ENCODE results near the gene SGIP1. TPM values are rescaled to one million over a fixed set of nuclear protein-coding genes. Genes with fewer than 3 reads are reported as not detected.

The SGIP1 gene
- total and polyA plus RNA-seq, 2 experiments from 2014 or later, result 3.3 to 8.8 TPM

DNA sequence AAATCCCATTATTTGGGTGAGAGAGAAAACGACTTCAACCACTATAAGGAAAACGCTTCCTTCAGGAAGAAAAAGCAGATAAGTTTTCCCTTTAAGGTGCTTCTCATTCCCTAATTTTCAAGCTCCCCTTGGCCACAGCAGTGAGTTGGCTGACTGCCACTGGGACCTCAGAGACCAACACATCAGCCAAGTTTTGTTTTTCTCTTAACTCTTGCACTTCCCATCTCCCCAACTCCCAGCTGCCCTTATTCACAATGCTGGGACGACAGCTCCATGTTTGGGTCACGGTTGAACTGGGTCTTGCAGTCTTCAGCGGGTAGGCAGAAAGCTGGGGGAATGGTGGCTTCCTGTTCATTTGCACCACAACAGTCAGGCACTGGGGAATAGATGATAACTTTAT is 18.9 kb downstream of the SGIP1 start:
- no peaks in the 10 kb centered on the region for H3K9me3 ChIP-seq (ENCODE audit: low read depth)
- H3K4me3 ChIP-seq, result no peak overlapping the region
- H3K27ac ChIP-seq, result no peak overlapping the region
- peak; percentile 4 for TF ChIP-seq CTCF (IDR thresholded peaks at IDR 0.05; ENCODE audit: low read depth, low read length)
- H3K36me3 ChIP-seq, result no peaks in the 10 kb centered on the region
- DNase-seq (ENCODE audit: low read depth in 1 of 2, low spot score in 1 of 2), result peak in 1 of 2 donors; percentile 74
- H3K27me3 ChIP-seq, result no peaks in the 10 kb centered on the region
- no peaks in the 10 kb centered on the region for H3K4me1 ChIP-seq (ENCODE audit: low read depth)

DNA sequence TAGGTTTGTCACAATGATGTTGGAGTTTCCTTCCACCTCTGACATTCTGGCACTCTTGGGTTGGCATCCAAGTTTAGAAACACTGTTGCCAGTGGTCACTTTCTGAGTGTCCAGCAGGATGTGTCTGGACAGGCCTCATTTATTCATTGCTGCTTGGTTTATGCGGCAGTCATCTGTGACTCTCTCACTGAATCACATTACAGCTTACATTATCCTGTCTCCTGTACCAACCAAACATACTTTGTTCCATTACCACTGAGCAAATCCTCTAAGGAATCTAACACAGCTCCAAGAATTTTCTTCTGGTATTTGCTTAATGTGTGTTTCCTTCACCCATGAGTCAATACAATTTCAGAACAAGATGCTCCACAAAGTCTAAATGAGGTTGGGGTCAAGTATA is 19.9 kb downstream of the SGIP1 start:
- TF ChIP-seq CTCF (IDR thresholded peaks at IDR 0.05; ENCODE audit: low read depth, low read length), result no peak
- Histone ChIP-seq H3K27ac (no peak overlapping the region), H3K9me3 (ENCODE audit: low read depth) (no peaks in the 10 kb centered on the region), H3K4me3 (no peak overlapping the region), H3K36me3 (no peaks in the 10 kb centered on the region), H3K4me1 (ENCODE audit: low read depth) (no peaks in the 10 kb centered on the region), H3K27me3 (no peaks in the 10 kb centered on the region)
- no peak for DNase-seq (ENCODE audit: low read depth in 1 of 2, low spot score in 1 of 2)

DNA sequence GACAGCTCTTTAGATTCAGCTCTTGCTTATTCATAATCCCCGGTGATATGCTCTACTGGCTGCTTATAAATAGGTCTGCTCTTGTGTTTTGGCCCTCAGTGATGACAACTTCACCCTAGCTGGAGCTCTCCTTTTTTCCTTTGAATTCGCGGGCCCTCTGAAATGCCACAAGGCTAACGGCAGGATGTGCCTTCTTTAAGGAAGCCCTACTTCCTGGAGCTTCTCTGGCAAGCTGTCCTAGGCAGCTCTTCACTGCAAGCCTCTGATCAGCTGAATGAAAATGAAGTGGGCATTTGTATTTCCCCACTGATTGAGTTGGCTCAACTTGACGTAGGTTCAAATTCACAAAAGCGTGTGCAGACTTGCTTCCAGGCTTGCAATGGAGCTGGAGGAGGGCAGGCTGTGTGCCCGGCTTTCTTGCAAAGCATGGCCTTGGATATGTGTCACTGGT is 22.2 kb downstream of the SGIP1 start:
- H3K4me3 ChIP-seq, result no peak overlapping the region
- H3K9me3 ChIP-seq (ENCODE audit: low read depth), result no peaks in the 10 kb centered on the region
- no peaks in the 10 kb centered on the region for H3K27me3 ChIP-seq
- H3K4me1 ChIP-seq (ENCODE audit: low read depth), result peaks cover 13% of the 10 kb centered on the region
- H3K27ac ChIP-seq, result no peak overlapping the region
- no peak for TF ChIP-seq CTCF (IDR thresholded peaks at IDR 0.05; ENCODE audit: low read depth, low read length)
- no peak for DNase-seq (ENCODE audit: low read depth in 1 of 2, low spot score in 1 of 2)
- no peaks in the 10 kb centered on the region for H3K36me3 ChIP-seq

GRCh38 chr1:66557157-66557556 is 23.2 kb downstream of the SGIP1 start:
- Histone ChIP-seq H3K36me3 (no peaks in the 10 kb centered on the region), H3K4me1 (ENCODE audit: low read depth) (peaks cover 13% of the 10 kb centered on the region), H3K27me3 (no peaks in the 10 kb centered on the region), H3K4me3 (no peak overlapping the region), H3K9me3 (ENCODE audit: low read depth) (no peaks in the 10 kb centered on the region), H3K27ac (no peak overlapping the region)
- no peak for TF ChIP-seq CTCF (IDR thresholded peaks at IDR 0.05; ENCODE audit: low read depth, low read length)
- DNase-seq (ENCODE audit: low read depth in 1 of 2, low spot score in 1 of 2), result no peak

- no peak for TF ChIP-seq CTCF (IDR thresholded peaks at IDR 0.05; ENCODE audit: low read depth, low read length)
- Histone ChIP-seq H3K4me1 (ENCODE audit: low read depth) (peaks cover 21% of the 10 kb centered on the region), H3K27ac (no peak overlapping the region), H3K4me3 (no peak overlapping the region), H3K36me3 (no peaks in the 10 kb centered on the region), H3K27me3 (no peaks in the 10 kb centered on the region), H3K9me3 (ENCODE audit: low read depth) (no peaks in the 10 kb centered on the region)
- DNase-seq (ENCODE audit: low read depth in 1 of 2, low spot score in 1 of 2), result no peak
Observed at GRCh38 chr1:66559517-66559916, 25.6 kb downstream of the SGIP1 start.

DNA sequence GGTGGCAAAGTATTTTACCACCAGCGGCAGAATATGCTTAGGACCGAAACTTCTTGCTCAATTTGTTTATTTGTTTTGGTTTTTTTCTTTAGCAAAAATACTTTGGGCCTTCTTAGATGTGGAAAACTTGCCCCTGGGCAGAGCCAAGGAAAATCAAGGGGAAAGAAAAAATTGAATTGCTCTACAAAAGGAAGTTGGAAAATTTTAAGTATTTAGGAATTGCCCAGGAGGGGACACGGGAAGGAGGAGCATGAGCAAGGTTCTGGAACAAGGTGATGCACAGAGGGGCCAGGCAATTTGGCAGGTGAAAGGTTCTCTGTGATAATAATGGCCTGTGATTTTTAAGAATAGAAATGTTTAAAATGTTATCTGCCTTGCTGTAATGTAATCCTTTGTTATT is 28.6 kb downstream of the SGIP1 start:
- DNase-seq (ENCODE audit: low read depth in 1 of 2, low spot score in 1 of 2), result no peak
- H3K4me1 ChIP-seq (ENCODE audit: low read depth), result peaks cover 21% of the 10 kb centered on the region
- no peaks in the 10 kb centered on the region for H3K9me3 ChIP-seq (ENCODE audit: low read depth)
- TF ChIP-seq CTCF (IDR thresholded peaks at IDR 0.05; ENCODE audit: low read depth, low read length), result no peak
- no peaks in the 10 kb centered on the region for H3K27me3 ChIP-seq
- no peaks in the 10 kb centered on the region for H3K36me3 ChIP-seq
- no peak overlapping the region for H3K4me3 ChIP-seq
- H3K27ac ChIP-seq, result no peak overlapping the region
